GM12872 (cell line): ENCODE measurements around the gene RAB6B.
A peak's percentile ranks its signal among the peaks of the same experiment; 100 is the strongest.

Experiments
- CTCF ChIP-seq: IDR thresholded peaks from 3 replicates; pipeline ENCODE4 v1.5.1; 2011; ENCODE audit warnings: low read depth, mild to moderate bottlenecking, low read length, moderate library complexity; ENCODE audit not compliant: insufficient read depth

The RAB6B gene

GRCh38 chr3:133934073-133934970, 38.6 kb upstream of the RAB6B start:
- TF ChIP-seq CTCF = no peak

- no peak for TF ChIP-seq CTCF
These were observed 37.7 kb upstream of the RAB6B start for GRCh38 chr3:133933097-133934024.

GRCh38 chr3:133932009-133932408, 36.3 kb upstream of the RAB6B start:
- TF ChIP-seq CTCF = no peak

GRCh38 chr3:133931084-133931483, 35.4 kb upstream of the RAB6B start:
- no peak for TF ChIP-seq CTCF

DNA sequence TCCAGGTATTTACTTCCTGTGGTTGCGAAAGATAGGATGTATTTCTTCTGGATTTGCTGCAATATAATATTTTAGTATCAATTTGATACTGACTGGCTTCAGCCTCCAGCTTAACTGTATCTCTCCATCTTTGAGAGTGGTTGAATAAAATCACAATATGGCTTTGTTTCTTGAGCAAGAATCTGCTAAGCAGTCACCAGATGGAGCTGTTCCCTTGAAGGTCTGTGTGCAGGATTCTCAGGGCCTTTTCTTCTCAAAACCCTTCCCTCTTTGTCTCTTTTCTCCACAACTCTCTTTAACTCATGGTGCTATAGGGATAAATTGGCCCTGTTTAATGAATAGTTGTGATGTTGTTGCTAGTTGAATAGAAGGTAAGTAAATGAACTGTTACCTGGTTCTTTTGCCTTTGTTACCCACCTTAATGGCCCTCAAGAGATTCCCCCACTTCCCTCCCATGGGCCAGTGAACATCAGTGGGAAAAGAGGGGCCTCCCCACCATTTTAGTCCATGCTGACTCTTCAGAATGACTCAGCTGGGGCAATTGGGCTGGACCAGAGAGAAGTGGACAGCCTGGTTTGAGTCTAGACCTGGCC, 34.8 kb upstream of the RAB6B start:
- TF ChIP-seq CTCF = peak; percentile 56

DNA sequence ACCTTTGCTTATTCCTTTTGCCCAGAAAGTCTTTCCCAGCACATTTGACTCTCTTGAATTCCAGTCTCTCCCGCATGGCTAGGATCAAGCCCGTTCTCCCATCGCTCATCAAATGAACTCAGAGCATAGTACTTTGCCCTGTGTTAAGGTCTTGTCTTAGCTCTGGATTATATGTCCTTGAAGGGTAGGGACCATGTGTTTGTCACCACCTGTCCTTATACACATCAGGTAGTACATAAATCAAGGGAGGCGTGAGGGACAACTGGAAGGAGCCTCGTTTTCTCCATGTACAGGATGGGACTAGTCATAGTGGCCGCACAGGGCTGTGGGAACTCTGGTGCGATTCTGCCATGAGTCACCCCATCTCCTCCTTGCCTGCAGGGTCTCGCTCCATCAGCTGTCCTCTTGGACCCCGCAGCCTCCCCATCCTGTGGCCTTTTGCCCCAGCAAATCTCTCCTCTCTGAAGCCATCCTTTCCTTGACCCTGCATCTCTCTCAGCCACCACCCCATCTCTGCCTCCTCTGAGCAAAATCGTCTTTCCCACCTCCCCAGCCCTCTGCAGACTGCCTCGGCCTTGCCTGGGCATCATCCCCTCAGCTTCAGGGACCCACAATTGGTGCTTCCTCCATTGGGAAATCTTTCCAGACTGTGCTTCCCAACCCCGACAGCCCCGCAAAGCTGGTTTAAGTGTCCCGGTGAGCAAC, 33.4 kb upstream of the RAB6B start:
- TF ChIP-seq CTCF = no peak
